Activated CD4-positive, alpha-beta T cell treated with anti-CD3 and anti-CD28 coated beads, Interleukin-2, amount 50 U/mL, for 24 hours (primary cell): Measurements from ENCODE around the gene MAU2.

Experiments
- DNase-seq, 2 donors: peaks; one replicate each; pipeline ENCODE4 v3.0.0-alpha.2; 2020; ENCODE audit warnings: low read depth in 1 of 2, low spot score in 1 of 2

The MAU2 gene, protein sequence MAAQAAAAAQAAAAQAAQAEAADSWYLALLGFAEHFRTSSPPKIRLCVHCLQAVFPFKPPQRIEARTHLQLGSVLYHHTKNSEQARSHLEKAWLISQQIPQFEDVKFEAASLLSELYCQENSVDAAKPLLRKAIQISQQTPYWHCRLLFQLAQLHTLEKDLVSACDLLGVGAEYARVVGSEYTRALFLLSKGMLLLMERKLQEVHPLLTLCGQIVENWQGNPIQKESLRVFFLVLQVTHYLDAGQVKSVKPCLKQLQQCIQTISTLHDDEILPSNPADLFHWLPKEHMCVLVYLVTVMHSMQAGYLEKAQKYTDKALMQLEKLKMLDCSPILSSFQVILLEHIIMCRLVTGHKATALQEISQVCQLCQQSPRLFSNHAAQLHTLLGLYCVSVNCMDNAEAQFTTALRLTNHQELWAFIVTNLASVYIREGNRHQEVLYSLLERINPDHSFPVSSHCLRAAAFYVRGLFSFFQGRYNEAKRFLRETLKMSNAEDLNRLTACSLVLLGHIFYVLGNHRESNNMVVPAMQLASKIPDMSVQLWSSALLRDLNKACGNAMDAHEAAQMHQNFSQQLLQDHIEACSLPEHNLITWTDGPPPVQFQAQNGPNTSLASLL

DNA sequence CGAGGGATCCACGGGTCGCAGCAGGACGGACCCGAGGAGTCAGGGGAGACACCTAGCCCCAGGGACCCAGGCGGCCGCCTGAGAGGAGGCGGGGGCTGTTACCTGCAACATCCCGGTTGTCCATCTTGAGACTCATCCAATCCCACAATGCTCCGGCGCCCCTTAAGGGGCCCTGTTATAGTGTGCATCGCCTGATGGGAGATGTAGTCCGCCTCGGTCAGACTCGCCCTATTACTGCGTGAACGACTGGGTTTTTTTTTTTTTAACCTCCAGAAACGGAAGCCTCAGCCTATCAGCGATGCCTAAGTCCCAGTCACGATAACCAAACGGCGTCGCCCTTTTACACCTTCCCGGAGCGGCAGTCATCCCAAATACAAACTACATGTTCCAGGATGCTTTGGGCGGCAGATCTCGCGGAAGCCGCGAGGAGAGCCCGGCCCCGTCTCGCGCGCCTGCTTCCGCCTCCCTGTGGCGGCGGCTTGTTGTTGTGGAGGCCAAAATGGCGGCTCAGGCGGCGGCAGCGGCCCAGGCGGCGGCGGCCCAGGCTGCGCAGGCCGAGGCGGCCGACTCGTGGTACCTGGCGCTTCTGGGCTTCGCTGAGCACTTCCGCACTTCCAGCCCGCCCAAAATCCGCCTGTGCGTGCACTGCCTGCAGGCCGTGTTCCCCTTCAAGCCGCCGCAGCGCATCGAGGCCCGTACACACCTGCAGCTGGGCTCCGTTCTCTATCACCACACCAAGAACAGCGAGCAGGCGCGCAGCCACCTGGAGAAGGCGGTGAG lies at the start of gene MAU2, which contains the start of gene SUGP1:
Gene MAU2 (plus strand): TSS at position 469 of the 780 bp plus-strand sequence. CDS start 31 bp downstream, at position 500.
Gene SUGP1 (minus strand): TSS at position 149 of the 780 bp plus-strand sequence. CDS start 13 bp downstream, at position 136.
- DNase-seq: peak; percentile 78 to 86

DNA sequence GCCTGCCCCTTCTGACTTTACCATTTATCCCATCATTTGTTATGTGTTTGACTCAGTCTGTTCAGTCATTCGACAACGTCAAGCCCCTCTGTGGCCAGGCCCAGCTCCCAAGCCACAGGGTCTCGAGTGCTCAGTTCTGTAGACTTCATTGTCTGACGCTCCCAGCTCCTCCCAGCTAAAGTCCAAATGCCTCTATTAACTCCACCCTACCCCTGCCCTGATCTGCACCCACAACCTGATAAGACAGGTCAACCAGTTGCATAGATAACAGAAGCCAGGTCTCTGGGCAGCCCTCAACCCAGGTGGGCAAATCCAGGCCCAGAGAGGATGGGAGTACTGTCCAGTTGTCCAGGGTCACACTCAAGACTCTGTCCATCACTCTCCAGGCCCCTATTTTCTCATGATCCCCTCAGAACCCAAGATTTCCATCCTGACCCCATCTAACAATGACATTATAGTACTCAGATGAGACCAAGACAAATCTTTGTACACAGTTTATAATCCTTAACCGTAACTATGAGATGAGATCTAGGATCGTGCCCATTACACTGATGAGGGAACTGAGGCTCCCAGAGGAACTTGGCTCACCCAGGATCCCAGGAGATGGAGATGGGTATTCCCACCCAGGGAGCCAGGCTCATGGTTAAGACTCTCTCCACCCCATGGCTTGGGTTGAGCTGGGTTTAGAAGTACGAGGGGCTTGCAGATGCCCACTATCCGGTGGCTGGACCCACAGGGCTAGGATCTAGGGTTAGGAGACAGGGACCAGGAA lies 48.6 kb upstream of the MAU2 start:
- no peak for DNase-seq

DNA sequence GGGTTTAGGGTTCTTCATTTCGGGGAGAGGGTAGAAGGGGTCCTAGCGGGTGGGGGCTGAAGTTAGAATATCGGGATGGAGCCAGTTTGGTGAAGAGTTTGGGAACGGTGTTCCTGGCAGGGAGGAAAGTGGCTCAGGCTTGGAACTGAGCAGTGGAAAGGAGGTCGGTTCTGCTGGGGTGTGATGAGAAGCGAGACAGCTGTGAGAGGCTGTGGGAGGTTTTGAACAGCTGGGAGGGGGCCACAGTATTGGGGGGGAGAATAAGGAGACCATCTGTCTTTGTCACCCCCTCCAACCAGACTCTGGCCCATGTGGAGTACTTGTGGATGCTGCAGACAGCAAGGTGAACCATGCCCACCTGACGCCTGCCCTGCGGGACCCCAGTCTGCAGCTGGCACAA lies 46.5 kb upstream of the MAU2 start:
- no peak for DNase-seq

DNA sequence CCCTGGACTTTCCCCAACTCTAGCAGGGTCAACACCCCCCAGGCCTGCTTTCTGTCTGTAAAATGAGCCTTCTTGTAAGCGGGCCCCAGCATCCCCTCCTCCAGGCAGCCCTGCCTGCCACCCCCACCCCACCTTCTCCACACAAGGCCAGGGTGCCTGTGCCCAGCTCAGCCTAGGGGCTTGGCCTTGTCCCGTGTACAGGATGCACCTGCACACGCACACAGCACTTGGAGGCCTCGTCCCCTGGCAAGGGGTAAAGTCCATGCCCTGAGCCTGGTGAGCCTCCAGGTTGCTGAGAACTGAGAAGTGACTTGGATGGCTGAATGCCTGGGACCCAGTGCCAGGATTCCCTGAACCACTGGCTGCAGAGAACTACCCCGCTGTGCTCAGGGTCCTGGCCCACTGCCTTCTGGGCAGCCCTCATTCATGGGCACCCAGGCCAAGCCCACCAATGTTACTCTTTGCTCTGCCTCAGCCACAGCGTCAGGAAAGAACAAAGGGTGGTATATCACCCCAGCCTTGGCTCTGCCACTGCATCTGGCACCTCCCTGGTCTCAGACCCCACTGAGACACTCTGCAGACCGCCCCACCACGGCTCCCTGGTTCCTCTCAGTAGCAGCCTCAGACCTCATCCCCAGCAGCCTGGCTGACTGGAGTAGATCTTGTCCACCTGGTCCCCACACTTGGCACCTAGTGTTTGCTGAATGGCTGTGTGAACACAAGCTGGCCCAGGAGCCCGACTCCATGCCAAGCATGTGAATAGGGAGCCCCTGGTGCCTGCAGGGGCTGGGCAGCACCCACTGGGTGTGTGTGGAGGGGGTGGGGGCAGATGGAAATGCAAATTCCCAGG lies 45.7 kb upstream of the MAU2 start:
- DNase-seq: no peak

DNA sequence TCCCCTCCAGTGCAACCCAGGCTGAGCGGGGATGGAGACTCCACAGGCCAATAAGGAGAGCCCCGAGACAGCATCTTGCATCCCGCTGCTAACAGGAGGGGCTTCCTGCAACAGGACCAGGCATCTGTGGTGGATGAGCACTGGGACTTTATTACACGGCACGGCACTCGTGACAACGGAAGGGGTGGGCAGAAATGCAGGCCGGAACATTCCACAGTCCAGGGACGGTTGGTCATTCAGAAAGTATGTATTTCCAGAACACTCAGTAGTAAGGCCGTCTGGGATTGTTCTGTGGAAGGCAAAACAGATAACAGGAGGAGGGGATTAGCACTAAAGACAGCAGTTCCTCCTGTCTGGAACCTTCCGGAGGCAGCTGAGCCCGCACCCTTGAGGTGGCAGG lies 44.2 kb upstream of the MAU2 start:
- no peak for DNase-seq

DNA sequence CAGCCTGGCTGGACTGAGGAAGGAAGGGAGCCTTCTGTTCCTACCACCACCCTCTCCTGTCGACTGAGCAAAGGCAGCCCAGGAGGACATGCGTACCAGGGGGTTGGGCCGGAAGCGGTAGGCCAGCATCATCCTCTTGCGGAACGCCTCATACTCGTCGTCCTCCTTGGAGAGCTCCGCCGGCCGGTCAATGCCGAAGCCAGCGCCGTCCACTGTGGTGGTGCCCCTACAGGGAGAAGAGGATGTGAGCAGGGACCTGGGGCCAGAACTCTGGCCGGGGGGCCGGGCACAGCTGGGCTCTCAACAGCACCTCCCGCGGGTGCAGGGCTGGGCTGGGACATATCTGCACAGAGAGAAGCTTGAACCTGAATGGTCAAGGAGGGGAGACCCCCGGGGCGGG lies 43.8 kb upstream of the MAU2 start:
- DNase-seq: no peak

DNA sequence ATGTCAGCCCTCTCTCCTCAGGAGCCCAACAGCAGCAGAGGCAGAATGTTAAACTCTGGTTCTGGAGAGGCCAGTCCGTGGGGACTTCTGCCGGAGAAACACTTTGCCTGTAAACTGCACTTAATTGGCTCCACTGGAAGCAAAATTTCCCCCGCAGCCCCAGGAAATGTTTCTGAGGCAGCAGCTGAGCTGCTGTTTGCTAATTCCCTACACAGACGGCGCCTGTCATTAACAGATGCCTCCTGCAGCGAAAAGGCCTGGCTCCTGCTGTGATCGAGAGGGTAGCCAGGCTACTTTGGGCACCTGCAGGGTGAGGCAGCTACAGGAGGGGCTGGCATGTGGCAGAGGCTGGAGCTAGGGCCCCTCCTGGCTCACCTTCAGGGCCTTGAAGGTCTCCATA lies 42.3 kb upstream of the MAU2 start:
- DNase-seq: no peak

DNA sequence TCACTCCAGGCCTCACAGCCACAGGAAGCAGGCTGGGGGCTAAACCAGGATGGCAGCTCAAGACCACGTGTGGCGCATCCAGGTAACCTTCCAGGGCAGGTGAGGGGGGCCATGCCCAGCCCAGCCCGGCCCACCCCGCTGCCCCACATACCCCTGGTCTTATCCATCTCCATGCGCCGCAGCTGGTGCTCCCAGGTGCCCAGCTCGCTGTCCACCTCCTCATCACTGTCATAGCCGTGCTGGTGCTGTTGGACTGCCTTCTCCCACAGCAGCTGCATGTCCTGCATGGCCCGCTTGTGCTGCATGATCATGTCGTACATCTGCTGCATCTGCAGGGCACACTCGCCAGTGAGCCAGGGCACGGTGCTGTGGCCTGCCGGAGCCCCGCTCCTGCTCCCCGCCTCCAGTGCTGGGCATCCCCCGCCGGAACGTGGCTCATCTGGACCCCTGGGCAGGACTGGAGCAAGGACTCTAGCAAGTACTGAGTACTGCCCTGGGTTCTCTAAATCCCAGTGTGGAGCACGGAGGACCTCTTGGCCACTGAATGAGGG lies 41.5 kb upstream of the MAU2 start:
- DNase-seq: no peak

DNA sequence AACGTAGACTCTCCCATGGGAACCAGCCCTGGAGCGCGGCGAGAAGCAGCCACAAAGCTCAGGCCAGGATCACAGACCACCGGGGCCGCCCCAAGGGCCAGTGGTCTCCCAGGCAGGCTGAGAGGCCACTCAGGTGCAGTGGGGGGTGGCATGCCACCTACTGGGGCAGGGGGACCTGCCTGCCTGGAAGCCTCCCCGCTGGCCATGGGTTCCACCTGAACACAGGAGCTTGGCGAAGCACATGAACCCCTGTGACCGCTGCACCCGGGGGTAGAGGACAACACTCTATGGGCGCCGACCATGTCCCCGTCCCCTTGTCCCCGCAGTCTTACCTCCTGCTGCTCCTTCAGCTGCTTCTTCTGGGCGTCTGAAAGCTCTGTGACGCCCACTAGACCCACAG lies 40.8 kb upstream of the MAU2 start:
- DNase-seq: no peak

DNA sequence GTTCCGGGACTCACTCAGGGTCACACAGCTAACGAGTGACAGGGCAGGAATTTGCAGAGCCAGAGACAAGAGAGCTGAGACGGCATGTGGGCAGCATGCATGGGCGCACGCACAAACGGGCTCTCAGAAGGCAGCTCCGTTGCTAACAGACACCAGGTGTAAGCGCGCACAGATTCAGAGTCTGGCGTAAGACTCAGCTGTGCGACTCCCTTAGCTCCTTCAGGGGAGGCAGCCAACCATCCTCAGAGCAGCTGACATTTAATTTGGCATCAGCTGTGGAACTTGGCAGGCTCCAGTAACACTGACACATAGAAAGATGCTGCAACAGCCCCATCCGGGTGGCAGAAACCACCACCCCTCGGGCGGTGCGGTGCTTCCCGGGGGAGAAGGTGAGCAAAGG lies 40.1 kb upstream of the MAU2 start:
- no peak for DNase-seq

DNA sequence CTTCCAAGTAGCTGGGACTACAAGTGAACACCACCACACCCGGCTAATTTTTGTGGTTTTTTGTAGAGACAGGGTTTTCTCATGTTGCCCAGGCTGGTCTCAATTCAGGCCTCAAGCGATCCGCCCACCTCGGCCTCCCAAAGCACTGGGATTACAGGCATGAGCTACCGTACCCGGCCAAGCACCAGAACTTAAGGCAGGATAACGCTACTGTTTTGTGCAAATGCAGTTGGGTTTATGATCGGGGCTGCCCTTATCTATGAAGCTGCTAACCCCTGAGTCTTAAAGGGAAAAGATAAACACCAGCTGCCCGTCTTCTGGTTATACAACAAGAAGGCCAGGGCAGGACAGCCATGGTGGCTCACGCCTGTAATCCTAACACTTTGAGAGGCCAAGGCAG lies 34.9 kb upstream of the MAU2 start:
- no peak for DNase-seq

DNA sequence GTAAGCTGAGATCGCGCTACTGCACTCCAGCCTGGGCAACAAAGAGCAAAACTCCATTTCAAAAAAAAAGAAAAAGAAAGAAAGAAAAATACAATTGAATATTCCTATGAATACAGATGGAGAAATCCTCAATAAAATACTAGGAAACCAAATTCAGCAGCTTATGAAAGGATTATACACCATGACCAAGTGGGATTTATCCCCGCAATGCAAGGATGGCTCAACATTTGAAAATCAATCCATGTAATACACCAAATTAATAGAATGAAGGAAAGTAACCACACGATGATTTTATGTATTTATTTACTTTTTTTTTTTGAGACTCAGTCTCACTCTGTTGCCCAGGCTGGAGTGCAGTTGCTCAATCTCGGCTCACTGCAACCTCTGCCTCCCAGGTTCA lies 28.0 kb upstream of the MAU2 start:
- DNase-seq: no peak

DNA sequence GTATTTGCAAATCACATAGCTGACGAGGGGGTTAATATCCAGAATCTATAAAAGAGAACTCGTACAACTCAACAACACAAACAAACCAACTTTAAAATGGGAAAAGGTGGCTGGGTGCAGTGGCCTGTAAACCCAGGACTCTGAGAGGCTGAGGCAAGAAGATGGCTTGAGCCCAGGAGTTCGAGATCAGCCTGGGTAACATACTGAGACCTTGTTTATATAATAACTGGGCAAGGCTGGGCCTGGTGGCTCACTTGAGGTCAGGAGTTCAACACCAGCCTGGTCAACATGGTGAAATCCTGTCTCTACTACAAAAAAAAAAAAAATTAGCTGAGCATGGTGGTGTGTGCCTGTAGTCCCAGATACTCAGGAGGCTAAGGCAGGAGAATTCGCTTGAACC lies 25.7 kb upstream of the MAU2 start:
- no peak for DNase-seq

DNA sequence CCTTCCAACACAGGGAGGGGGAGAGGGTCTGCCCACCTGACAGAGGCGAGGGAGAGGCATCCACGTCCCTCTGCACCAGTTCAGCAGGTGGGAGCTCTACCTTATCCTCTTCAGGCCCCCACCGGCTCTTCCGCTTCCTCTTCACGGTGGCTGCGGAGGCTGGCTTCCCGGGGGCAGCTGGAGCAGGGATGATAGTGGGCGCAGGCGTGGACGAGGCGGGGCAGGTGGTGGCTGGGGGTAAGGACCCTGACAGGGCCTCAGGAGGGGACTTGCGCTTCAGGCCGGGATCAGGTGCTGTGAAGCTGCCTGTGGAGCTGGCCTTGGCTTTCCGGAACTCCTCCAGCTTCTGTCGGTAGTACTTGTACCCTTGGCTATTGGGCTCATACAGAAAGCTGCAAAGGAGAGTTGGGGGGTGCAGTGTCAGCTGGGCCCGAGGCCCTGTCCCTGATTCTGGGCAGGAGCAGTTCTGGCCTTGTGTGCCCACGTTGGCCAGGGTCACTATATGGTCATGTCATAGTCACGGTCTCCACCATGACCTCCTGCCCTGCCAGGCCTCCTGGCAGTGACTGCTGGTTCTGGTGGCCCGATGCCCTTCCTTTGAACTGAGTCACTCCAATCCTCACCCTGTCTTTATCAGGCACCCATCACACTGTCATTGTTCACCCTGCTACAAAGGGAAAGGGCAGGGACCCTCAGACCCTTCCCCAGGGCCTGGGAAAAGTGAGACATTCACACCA lies 23.5 kb upstream of the MAU2 start:
- DNase-seq: no peak

DNA sequence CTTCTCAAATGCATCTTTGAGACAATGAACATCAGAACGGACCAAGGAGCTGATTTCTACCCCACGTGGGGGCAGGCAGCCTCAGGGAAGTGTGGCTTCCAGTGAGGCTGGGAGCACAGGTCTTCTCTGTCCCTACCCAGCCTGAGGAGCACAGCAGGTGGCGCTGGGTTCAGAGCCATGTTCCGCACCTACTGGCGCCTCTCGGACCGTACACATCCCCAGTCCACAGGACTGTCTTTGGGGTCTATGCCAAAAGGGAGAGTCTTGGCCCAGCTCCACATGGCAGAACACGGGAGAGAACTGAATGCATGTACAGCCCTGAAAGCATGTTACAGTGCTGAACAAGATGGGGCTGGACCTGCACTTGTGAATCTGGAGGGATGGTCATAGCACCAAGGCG lies 22.9 kb upstream of the MAU2 start:
- DNase-seq: no peak

DNA sequence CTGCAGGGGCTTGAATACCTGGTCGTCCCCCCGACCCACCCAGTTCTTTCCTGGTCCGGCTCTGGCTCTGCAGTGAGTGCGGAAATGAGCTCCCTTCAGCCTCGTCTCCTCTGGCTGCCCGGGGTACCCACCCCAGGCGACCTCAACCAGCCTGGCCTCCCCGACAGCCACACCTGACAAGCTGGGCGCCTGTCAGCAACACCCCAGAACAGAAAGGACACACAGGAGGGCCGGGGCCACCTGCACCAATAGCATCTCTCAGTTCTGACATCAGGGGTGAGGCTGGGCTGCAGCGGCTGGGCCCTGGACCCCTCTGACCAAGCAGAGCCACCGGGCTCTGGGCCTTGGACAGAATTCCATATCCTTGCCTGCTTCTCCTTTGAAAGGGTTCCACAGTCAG lies 20.0 kb upstream of the MAU2 start:
- DNase-seq: no peak

DNA sequence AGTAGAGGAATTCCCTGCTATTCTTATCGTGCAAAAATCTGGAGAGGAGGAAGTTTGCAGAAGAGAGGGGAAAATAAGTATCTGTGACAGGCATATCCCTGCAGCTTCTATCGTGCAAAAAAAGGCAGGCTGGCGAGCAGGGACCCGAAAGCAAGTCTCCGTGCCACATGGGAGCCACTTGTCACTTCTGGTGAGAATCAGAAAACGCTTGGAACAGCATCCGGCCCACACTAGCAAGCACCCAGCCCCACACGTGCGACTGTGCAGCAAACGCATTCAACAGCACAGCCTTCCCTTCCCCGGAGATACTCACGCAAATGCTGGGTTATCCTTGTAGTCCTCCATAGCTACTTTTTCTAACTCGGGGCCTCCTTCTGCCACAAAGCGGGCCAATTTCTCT lies 17.2 kb upstream of the MAU2 start:
- DNase-seq: no peak

DNA sequence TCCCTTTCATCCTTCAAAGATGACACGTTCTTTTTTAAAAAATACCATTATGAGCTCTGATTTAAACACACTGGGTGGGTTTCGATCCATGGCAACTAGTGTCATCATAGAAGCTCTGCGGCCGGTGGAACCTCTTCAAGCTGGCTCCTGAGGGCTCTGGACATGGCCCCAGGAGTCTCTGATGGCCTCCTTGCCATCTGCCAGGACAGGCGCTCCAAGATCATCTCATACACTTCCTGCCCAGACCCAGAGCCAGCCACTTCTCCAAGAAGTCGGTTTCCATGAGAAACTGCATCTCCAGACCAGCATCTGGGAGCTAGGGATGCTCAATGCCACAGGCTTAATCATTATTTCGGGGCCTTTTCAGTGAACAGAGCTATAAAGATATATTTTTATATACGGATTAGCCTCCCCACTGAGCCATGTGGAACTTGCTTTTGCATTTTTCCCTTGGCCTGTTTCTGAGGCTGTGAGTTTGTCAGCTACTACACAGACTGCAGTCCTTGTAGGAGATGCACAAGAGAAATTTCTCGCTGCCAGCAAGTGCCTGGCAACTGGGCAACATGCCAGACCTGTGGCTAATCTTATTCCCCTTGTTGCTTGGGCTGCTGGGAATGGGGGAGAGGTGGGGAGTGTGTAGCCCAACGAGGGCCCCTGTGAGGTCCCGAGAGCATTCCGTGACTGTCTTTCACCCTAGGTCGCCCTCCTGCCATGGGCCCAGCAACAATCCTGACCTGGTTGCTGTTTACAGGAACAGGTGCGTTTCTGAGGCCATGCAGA lies 16.3 kb upstream of the MAU2 start:
- no peak for DNase-seq

DNA sequence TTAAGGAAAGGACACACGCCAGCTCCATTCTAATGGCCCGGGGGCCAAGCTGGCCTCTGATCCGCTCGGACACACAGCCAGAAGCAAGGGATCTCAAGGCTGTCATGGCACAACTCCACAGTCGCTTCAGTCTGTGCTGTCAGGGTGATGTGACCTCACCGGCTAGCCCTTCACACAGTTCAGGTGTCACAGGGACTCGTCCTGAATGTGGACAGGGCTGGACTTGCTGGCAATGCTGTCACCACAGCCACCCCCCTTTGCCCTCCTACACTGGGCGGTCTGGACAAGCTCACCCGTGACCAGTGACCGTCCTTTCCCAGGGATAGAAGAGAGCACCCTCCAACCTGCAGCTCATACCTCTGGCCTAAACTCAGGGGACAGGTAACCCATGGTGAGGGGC lies 15.6 kb upstream of the MAU2 start:
- DNase-seq: no peak
